Measurements from ENCODE around the gene TIMM13.

GRCh38 chr19:2444251-2445002 is 17.0 kb upstream of the TIMM13 start:
- no peak for TF ChIP-seq POLR2AphosphoS5 (IDR thresholded peaks at IDR 0.05; ENCODE audit: low read depth, low read length)
- TF ChIP-seq SUZ12 (IDR thresholded peaks at IDR 0.05; ENCODE audit: low read length): no peak

Measured in H1 (cell line).